CD4-positive, alpha-beta T cell (primary cell): ENCODE data around the gene FBLN2. TPM values are rescaled to one million over a fixed set of nuclear protein-coding genes. Genes with fewer than 3 reads are reported as not detected.

Experiments
- ATAC-seq: fragments of 200-7000 bp; cut with Tn5 transposase; one replicate; pipeline ENCODE4 v1.10.0; 2022; ENCODE audit warnings: mild to moderate bottlenecking; ENCODE audit not compliant: poor library complexity
- CTCF ChIA-PET: fragments of 350-600 bp; sonication (Branson Sonifier 250); formaldehyde crosslinking; loops from one replicate; lab custom pipeline; 2021; ENCODE audit warnings: antibody characterized with exemption, inconsistent platforms; lab: Charles Lee
- POLR2A ChIA-PET: fragments of 350-600 bp; sonication (Branson Sonifier 250); formaldehyde crosslinking; loops from one replicate; lab custom pipeline; 2021; ENCODE audit warnings: antibody characterized with exemption, inconsistent platforms; lab: Charles Lee
- DNase-seq, 14 experiments: peaks; one replicate each; pipeline ENCODE4 v3.0.0-alpha.2; 2013 to 2020; ENCODE audit warnings: mixed read lengths in 2 of 14
- H3K27ac ChIP-seq, 2 donors: one replicate each; pipeline versions ENCODE4 v1.5.1 to v1.7.0; 2013; ENCODE audit warnings: low read length in 2 of 2, low read depth in 1 of 2, mild to moderate bottlenecking in 1 of 2
- H3K27me3 ChIP-seq, 2 experiments: 1 replicate in 1 of 2; 2 replicates in 1 of 2; pipeline versions ENCODE4 v1.6.1 to v1.7.0; 2013; ENCODE audit warnings: low read length in 2 of 2, control low read depth in 1 of 2, mild to moderate bottlenecking in 1 of 2, moderate library complexity in 1 of 2; ENCODE audit not compliant: insufficient read depth in 2 of 2, control insufficient read depth in 1 of 2
- H3K36me3 ChIP-seq: one replicate; pipeline ENCODE4 v1.6.1; 2013; ENCODE audit warnings: low read length, control low read depth; ENCODE audit not compliant: insufficient read depth
- H3K4me1 ChIP-seq: one replicate; pipeline ENCODE4 v1.6.1; 2013; ENCODE audit warnings: low read length, control low read depth; ENCODE audit not compliant: insufficient read depth
- H3K4me3 ChIP-seq: one replicate; pipeline ENCODE4 v1.5.1; 2013; ENCODE audit warnings: mild to moderate bottlenecking, low read length, moderate library complexity
- H3K9me3 ChIP-seq, 2 experiments: 1 replicate in 1 of 2; 2 replicates in 1 of 2; pipeline versions ENCODE4 v1.6.1 to v1.7.0; 2013; ENCODE audit warnings: low read length in 2 of 2, mild to moderate bottlenecking in 2 of 2, control low read depth in 1 of 2, moderate library complexity in 1 of 2; ENCODE audit not compliant: control insufficient read depth in 1 of 2, insufficient read depth in 1 of 2
- H3K27ac Mint-ChIP-seq: one replicate; pipeline ENCODE4 v1.8.0; 2020; ENCODE audit warnings: mixed read lengths
- H3K27me3 Mint-ChIP-seq: one replicate; pipeline ENCODE4 v1.8.0; 2021; ENCODE audit warnings: mixed read lengths
- H3K36me3 Mint-ChIP-seq: one replicate; pipeline ENCODE4 v1.8.0; 2021; ENCODE audit warnings: low read depth, mixed read lengths
- H3K4me1 Mint-ChIP-seq: one replicate; pipeline ENCODE4 v1.8.0; 2021; ENCODE audit warnings: low read depth, mixed read lengths
- H3K4me3 Mint-ChIP-seq: one replicate; pipeline ENCODE4 v1.8.0; 2020; ENCODE audit warnings: mild to moderate bottlenecking, mixed read lengths
- H3K9me3 Mint-ChIP-seq: one replicate; pipeline ENCODE4 v1.8.0; 2020; ENCODE audit warnings: mixed read lengths
- intact Hi-C, 2 experiments: fragments of 100-400 bp; cut with DNase I in 1 of 2; cut with micrococcal nuclease in 1 of 2; formaldehyde crosslinking; loops; one replicate each; pipeline versions ENCODE4 v1.15.1 to v1.9.0; 2023 to 2025; cut with DNase I, micrococcal nuclease
- total RNA-seq, 174 experiments: library from RNA in 2 of 174; stranded (reverse) in 2 of 174; gene quantifications; one replicate each; pipeline ENCODE4 v1.2.3 and lab custom pipeline; 2021 to 2026
- TF ChIP-seq, protein P1 (sequence below): fragments of 200-600 bp; IDR thresholded peaks from one replicate; pipeline ENCODE4 v1.8.0; 2022; ENCODE audit warnings: antibody characterized with exemption, mild to moderate bottlenecking

The FBLN2 gene
- total RNA-seq, 2 experiments from 2014 or later: 0.19 to 0.25 TPM

DNA sequence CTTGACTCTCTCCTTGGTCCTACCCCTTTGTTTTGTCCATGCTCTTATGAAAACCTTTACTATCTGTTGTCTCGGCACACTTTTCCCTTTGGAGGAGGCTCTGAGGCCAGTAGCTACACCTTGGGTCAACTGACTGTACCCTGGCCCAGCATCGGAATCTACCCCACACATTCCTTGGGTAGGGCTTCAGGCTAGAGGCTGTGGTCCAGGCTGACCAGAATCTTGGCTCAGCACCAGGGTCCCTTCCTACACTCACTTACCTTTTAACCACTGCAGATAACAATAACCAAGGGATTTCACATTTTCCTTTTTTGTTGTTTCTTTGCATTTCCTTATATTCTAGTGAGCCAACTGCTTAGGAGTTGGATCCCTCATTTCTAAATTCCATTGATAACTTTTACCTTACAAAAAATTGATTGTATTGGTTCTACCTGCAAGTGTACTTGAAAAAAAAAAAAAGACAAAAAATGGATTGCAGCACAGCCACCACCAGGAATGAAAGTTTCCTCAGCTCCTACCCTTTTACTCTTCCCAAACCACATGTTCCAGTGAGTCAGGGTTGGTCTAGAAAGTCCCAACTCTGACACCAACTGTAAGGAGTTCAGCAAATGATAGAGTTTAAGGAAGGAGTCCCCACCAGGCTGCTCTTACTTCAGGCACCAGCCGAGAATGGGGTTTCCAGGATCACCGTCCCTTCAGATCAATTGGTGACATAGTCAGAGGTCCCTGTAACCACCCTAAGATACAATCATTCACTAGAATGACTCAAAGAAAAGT is 95.6 kb downstream of the FBLN2 start:
- Mint-ChIP-seq H3K27ac (no peak overlapping the region), H3K4me3 (no peak overlapping the region), H3K27me3 (peaks cover 29% of the 10 kb centered on the region), H3K4me1 (peaks cover 17% of the 10 kb centered on the region), H3K36me3 (no peaks in the 10 kb centered on the region), H3K9me3 (no peaks in the 10 kb centered on the region)
- H3K4me1 ChIP-seq: peaks cover 17% of the 10 kb centered on the region
- peaks cover 10 to 12% of the 10 kb centered on the region in 2 experiments for H3K27me3 ChIP-seq
- ATAC-seq (no peak), DNase-seq (no peak)
- TF ChIP-seq, protein P1, sequence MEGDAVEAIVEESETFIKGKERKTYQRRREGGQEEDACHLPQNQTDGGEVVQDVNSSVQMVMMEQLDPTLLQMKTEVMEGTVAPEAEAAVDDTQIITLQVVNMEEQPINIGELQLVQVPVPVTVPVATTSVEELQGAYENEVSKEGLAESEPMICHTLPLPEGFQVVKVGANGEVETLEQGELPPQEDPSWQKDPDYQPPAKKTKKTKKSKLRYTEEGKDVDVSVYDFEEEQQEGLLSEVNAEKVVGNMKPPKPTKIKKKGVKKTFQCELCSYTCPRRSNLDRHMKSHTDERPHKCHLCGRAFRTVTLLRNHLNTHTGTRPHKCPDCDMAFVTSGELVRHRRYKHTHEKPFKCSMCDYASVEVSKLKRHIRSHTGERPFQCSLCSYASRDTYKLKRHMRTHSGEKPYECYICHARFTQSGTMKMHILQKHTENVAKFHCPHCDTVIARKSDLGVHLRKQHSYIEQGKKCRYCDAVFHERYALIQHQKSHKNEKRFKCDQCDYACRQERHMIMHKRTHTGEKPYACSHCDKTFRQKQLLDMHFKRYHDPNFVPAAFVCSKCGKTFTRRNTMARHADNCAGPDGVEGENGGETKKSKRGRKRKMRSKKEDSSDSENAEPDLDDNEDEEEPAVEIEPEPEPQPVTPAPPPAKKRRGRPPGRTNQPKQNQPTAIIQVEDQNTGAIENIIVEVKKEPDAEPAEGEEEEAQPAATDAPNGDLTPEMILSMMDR: no peak
- H3K9me3 ChIP-seq: no peaks in the 10 kb centered on the region
- no peaks in the 10 kb centered on the region for H3K36me3 ChIP-seq
- intact Hi-C loops: loop anchor here in 1 of 2 experiments (5.0 to 10.0 kb wide), 2 partner anchors 300 to 777 kb away; no protein-coding TSS in a partner anchor
- H3K4me3 ChIP-seq: no peak overlapping the region
- H3K27ac ChIP-seq: no peak overlapping the region
- POLR2A ChIA-PET: no interaction called here
- CTCF ChIA-PET: interaction anchor here (1.8 kb wide), 1 partner anchor 148 kb away, joined by 7 read pairs; no protein-coding TSS in a partner anchor

DNA sequence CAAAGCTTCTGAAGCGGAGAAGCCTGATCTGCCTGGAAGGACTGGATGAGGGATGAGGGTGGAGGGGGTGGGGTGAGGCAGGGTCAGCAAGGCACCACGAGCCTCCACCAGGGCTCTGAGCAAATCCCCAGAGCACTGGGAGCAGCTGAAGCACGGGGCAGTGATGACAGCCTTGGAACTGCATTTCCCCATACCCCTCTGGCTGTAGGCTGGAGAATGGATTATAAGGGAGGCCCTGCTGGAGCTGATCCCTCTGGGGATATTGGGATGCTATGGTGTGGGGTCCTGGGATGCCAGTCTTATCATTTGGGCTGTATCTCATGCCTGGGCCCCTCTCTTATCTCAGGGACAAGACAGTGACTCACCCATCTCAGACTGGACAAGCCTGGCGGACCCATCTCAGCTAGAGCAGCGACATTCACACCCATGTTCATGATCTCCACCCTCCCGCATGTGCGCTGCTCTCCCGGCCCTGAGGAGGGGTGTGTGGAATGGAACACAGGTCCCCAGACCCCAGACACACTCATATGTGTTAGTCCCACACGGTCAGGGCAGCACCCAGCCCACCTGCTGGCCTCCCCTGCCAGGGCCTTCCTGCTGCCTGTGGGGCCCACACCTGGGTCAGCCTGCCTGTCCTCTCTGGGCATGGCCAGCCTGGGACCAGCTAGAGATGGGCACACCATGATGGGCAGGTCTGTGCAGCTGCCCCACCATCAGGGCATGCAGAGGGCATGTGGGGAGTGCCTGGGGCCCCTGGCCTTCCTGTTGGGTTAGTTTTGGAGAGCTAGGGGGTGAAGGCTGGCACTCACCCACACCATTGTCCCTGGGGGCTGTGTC is 97.1 kb downstream of the FBLN2 start:
- H3K4me1 ChIP-seq: peaks cover 26% of the 10 kb centered on the region
- no peaks in the 10 kb centered on the region for H3K9me3 ChIP-seq
- H3K27ac ChIP-seq: no peak overlapping the region
- no peak for DNase-seq
- no peaks in the 10 kb centered on the region for H3K36me3 Mint-ChIP-seq
- intact Hi-C loops: loop anchor here in 1 of 2 experiments (5.0 to 10.0 kb wide), 2 partner anchors 301 to 779 kb away; no protein-coding TSS in a partner anchor
- no peak overlapping the region for H3K4me3 Mint-ChIP-seq
- ChIA-PET CTCF (interaction anchor here (1.0 to 5.0 kb wide), 3 partner anchors 8 to 151 kb away, joined by 3 to 54 read pairs (median 7); no protein-coding TSS in a partner anchor), POLR2A (no interaction called here)
- H3K27me3 ChIP-seq: peaks cover 10 to 12% of the 10 kb centered on the region in 2 experiments
- H3K4me3 ChIP-seq: no peak overlapping the region
- TF ChIP-seq, protein P1: no peak
- peaks cover 34% of the 10 kb centered on the region for H3K27me3 Mint-ChIP-seq
- no peaks in the 10 kb centered on the region for H3K9me3 Mint-ChIP-seq
- H3K27ac Mint-ChIP-seq: no peak overlapping the region
- ATAC-seq: no peak
- peaks cover 30% of the 10 kb centered on the region for H3K4me1 Mint-ChIP-seq
- no peaks in the 10 kb centered on the region for H3K36me3 ChIP-seq
